Thyroid gland (tissue), 4 donors: ENCODE results near the gene POLR3B. TPM values are rescaled to one million over a fixed set of nuclear protein-coding genes. Genes with fewer than 3 reads are reported as not detected.
"Not testable (repeated sequence)": the region's sequence is repeated elsewhere in the genome, so short reads cannot be mapped to it uniquely, and the experiment has no call there.

Source experiments
- DNase-seq, 2 donors: peaks; one replicate each; pipeline ENCODE4 v3.0.0-alpha.2; 2019
- H3K27ac ChIP-seq, 3 donors: fragments of 200-600 bp; sonication (generic); 1 replicate in 2 of 3; 2 replicates in 1 of 3; pipeline ENCODE4 v1.5.1; 2016 to 2019; ENCODE audit warnings: mild to moderate bottlenecking in 1 of 3, moderate library complexity in 1 of 3
- H3K27me3 ChIP-seq: fragments of 200-600 bp; sonication (generic); one replicate; pipeline ENCODE4 v1.5.1; 2019
- H3K36me3 ChIP-seq, 2 donors: fragments of 200-600 bp; sonication (generic); one replicate each; pipeline ENCODE4 v1.5.1; 2016 to 2019
- H3K4me1 ChIP-seq, 2 donors: fragments of 200-600 bp; sonication (generic); one replicate each; pipeline ENCODE4 v1.5.1; 2017 to 2019
- H3K4me3 ChIP-seq, 3 donors: fragments of 200-600 bp; sonication (generic); replicated peaks in 1 of 3; 1 replicate in 2 of 3; 2 replicates in 1 of 3; pipeline ENCODE4 v1.5.1; 2016; ENCODE audit warnings: mild to moderate bottlenecking in 1 of 3
- H3K9me3 ChIP-seq: fragments of 200-600 bp; sonication (generic); one replicate; pipeline ENCODE4 v1.5.1; 2017
- CTCF ChIP-seq, 6 experiments: fragments of 200-600 bp in 3 of 6; fragments of 450-650 bp in 3 of 6; sonication (generic) in 3 of 6; IDR thresholded peaks; one replicate each; pipeline ENCODE4 v1.5.1; 2016 to 2019; ENCODE audit warnings: antibody characterized with exemption in 6 of 6, mild to moderate bottlenecking in 2 of 6, inconsistent platforms in 1 of 6, moderate library complexity in 1 of 6
- POLR2A ChIP-seq, 2 donors: fragments of 450-650 bp; IDR thresholded peaks; one replicate each; pipeline ENCODE4 v1.6.1; 2017; ENCODE audit warnings: antibody characterized with exemption in 2 of 2, mild to moderate bottlenecking in 2 of 2, moderate library complexity in 1 of 2
- WGBS, 2 donors: methylation state at CpG; one replicate each; pipeline ENCODE4 v1.1.5; 2017; 5-methylcytosine and 5-hydroxymethylcytosine counted together
- intact Hi-C: fragments of 100-400 bp; cut with DNase I; formaldehyde crosslinking; loops from one replicate; pipeline ENCODE4 v1.15.1; 2023
- total RNA-seq, 4 donors: library from RNA; depleted of rRNA; stranded (reverse); fragments of >200 nt; gene quantifications; one replicate each; pipeline ENCODE4 v1.2.3, GENCODE V29; 2016

POLR3B gene
- total RNA-seq, 4 donors from 2014 or later = 6.0 to 13.8 (median 12.0) TPM

GRCh38 chr12:106378788-106379187 lies 21.2 kb downstream of the POLR3B start:
- H3K36me3 ChIP-seq = peaks cover 3 to 8% of the 10 kb centered on the region in 2 donors
- H3K27me3 ChIP-seq = no peaks in the 10 kb centered on the region
- intact Hi-C loops = no loop called here
- DNase-seq = no peak
- 83 to 85% methylated on average over 4 of the region's 4 CpGs for WGBS, 2 donors
- H3K4me1 ChIP-seq = no peaks in the 10 kb centered on the region
- no peak for TF ChIP-seq POLR2A (IDR thresholded peaks at IDR 0.05)
- TF ChIP-seq CTCF (IDR thresholded peaks at IDR 0.05) = no peak
- no peaks in the 10 kb centered on the region for H3K9me3 ChIP-seq
- no peak overlapping the region for H3K4me3 ChIP-seq
- no peak overlapping the region for H3K27ac ChIP-seq

- TF ChIP-seq CTCF (IDR thresholded peaks at IDR 0.05) (no peak), POLR2A (IDR thresholded peaks at IDR 0.05) (no peak)
- no peaks in the 10 kb centered on the region for H3K27me3 ChIP-seq
- H3K4me1 ChIP-seq = no peaks in the 10 kb centered on the region
- no peak overlapping the region for H3K4me3 ChIP-seq
- 98 to 100% methylated on average over 1 of the region's 1 CpG for WGBS, 2 donors
- no peak for DNase-seq
- H3K27ac ChIP-seq = no peak overlapping the region
- H3K9me3 ChIP-seq = no peaks in the 10 kb centered on the region
- intact Hi-C loops = no loop called here
- H3K36me3 ChIP-seq = peaks cover 3 to 8% of the 10 kb centered on the region in 2 donors
These were observed 23.4 kb downstream of the POLR3B start for GRCh38 chr12:106380954-106381353.

GRCh38 chr12:106381866-106382265 lies 24.3 kb downstream of the POLR3B start:
- DNase-seq, H3K36me3 ChIP-seq: not testable (repeated sequence)

GRCh38 chr12:106386813-106387535 lies 29.4 kb downstream of the POLR3B start:
- 93 to 94% methylated on average over 5 of the region's 5 CpGs for WGBS, 2 donors
- no peaks in the 10 kb centered on the region for H3K4me1 ChIP-seq
- H3K4me3 ChIP-seq = no peak overlapping the region
- H3K27me3 ChIP-seq = no peaks in the 10 kb centered on the region
- TF ChIP-seq POLR2A (IDR thresholded peaks at IDR 0.05) = no peak
- TF ChIP-seq CTCF (IDR thresholded peaks at IDR 0.05) = no peak
- peaks cover 0 to 8% of the 10 kb centered on the region in 2 donors for H3K36me3 ChIP-seq
- no peak for DNase-seq
- no peaks in the 10 kb centered on the region for H3K9me3 ChIP-seq
- intact Hi-C loops = loop anchor here (5.0 kb wide), 1 partner anchor 530 kb away; no protein-coding TSS in a partner anchor
- no peak overlapping the region for H3K27ac ChIP-seq

More at GRCh38 chr12:106381866-106382265, 24.3 kb downstream of the POLR3B start:
- H3K4me1 ChIP-seq, H3K27me3 ChIP-seq, H3K27ac ChIP-seq, H3K4me3 ChIP-seq, H3K9me3 ChIP-seq, intact Hi-C loops: not testable (repeated sequence)
- 92% methylated on average over 4 of the region's 4 CpGs for WGBS, 2 donors

GRCh38 chr12:106387848-106388377 lies 30.4 kb downstream of the POLR3B start:
- WGBS, 2 donors = 73 to 83% methylated on average over 1 of the region's 1 CpG
- intact Hi-C loops = loop anchor here (5.0 kb wide), 1 partner anchor 529 kb away; no protein-coding TSS in a partner anchor
- DNase-seq = no peak

More at GRCh38 chr12:106387848-106388377, 30.4 kb downstream of the POLR3B start:
- H3K36me3 ChIP-seq = no peaks in the 10 kb centered on the region
- no peaks in the 10 kb centered on the region for H3K4me1 ChIP-seq
- H3K27ac ChIP-seq = no peak overlapping the region
- H3K27me3 ChIP-seq = no peaks in the 10 kb centered on the region
- TF ChIP-seq CTCF (IDR thresholded peaks at IDR 0.05) = no peak
- H3K4me3 ChIP-seq = no peak overlapping the region
- H3K9me3 ChIP-seq = no peaks in the 10 kb centered on the region
